Body of pancreas (tissue), 4 donors: Measurements from ENCODE around the gene RPTOR. TPM values are rescaled to one million over a fixed set of nuclear protein-coding genes. Genes with fewer than 3 reads are reported as not detected.
"Not testable (repeated sequence)": the region's sequence is repeated elsewhere in the genome, so short reads cannot be mapped to it uniquely, and the experiment has no call there.

Experiments used
- ATAC-seq: fragments of 150-250 bp; one replicate; pipeline ENCODE4 v1.9.1; 2016
- DNase-seq, 4 donors: peaks; one replicate each; pipeline ENCODE4 v3.0.0-alpha.2; 2019
- H3K27ac ChIP-seq, 4 donors: fragments of 200-600 bp; sonication (generic); 1 replicate in 3 of 4; 2 replicates in 1 of 4; pipeline versions ENCODE4 v1.5.1 to v1.6.1; 2016 to 2019; ENCODE audit warnings: mild to moderate bottlenecking in 1 of 4, mixed read lengths in 1 of 4, moderate library complexity in 1 of 4
- H3K27me3 ChIP-seq, 2 donors: fragments of 200-600 bp; sonication (generic); one replicate each; pipeline ENCODE4 v1.6.0; 2016; ENCODE audit warnings: mild to moderate bottlenecking in 1 of 2
- H3K36me3 ChIP-seq, 2 donors: fragments of 200-600 bp; sonication (generic); replicated peaks in 1 of 2; 2 replicates each; pipeline ENCODE4 v1.5.1; 2016; ENCODE audit warnings: low read depth in 2 of 2; ENCODE audit not compliant: insufficient read depth in 1 of 2
- H3K4me1 ChIP-seq: fragments of 200-600 bp; sonication (generic); one replicate; pipeline ENCODE4 v1.6.0; 2016
- H3K4me3 ChIP-seq, 2 donors: fragments of 200-600 bp; sonication (generic); 1 replicate in 1 of 2; 2 replicates in 1 of 2; pipeline ENCODE4 v1.5.1; 2016 to 2019
- H3K9me3 ChIP-seq, 3 donors: fragments of 200-600 bp; sonication (generic); 1 replicate in 2 of 3; 2 replicates in 1 of 3; pipeline ENCODE4 v1.5.1; 2016
- POLR2A ChIP-seq, 3 donors: fragments of 450-650 bp; IDR thresholded peaks; one replicate each; pipeline ENCODE4 v1.6.1; 2016; ENCODE audit warnings: antibody characterized with exemption in 3 of 3, mild to moderate bottlenecking in 2 of 3
- WGBS, 2 donors: methylation state at CpG; one replicate each; pipeline ENCODE4 v1.1.5; 2017; 5-methylcytosine and 5-hydroxymethylcytosine counted together
- intact Hi-C: fragments of 100-400 bp; cut with DNase I; formaldehyde crosslinking; loops from one replicate; pipeline ENCODE4 v1.15.1; 2023
- total RNA-seq, 2 donors: library from RNA; depleted of rRNA; stranded (reverse); fragments of >200 nt; gene quantifications; one replicate each; pipeline ENCODE4 v1.1.0, GENCODE V29; 2016
- TF ChIP-seq, protein P1 (sequence below), 7 experiments: fragments of 450-650 bp in 4 of 7; fragments of 200-600 bp in 3 of 7; sonication (generic) in 3 of 7; IDR thresholded peaks; one replicate each; pipeline ENCODE4 v1.5.1; 2016 to 2019; ENCODE audit warnings: antibody characterized with exemption in 7 of 7

RPTOR gene
- total RNA-seq, 2 donors from 2014 or later, result 22.3 to 34.3 TPM

DNA sequence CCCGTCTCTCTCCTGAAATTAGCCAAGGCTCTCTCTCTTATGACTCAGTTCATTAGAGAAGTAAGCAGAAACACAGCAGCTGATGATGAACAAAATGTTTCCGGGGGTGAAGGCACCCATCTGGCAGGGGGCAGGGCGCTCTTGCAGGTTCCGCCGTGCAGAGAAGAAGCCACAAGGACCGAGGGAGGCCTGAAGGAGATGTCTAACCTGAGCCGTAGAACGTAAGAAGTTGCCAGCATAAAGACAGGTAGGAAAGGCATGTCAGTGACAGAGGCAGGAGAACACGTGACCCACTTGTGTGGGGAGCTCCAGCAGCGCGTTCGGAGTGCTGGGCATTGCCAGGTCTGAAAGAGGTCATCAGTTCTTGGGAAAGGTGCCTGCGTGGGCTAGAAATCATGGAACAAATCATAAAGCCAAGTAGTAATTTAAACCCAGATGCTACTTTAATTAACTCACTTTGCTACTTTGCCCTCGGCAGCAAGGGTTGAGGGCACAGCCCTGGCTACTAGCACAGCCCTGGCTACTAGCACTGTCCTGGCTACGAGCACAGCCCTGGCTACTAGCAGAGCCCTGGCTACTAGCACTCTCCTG, 198.6 kb downstream of the RPTOR start:
- Histone ChIP-seq H3K27ac (no peak overlapping the region), H3K27me3 (no peaks in the 10 kb centered on the region), H3K4me3 (no peak overlapping the region), H3K9me3 (no peaks in the 10 kb centered on the region), H3K36me3 (no peaks in the 10 kb centered on the region), H3K4me1 (no peaks in the 10 kb centered on the region)
- TF ChIP-seq POLR2A (IDR thresholded peaks at IDR 0.05), result no peak
- TF ChIP-seq, protein P1, sequence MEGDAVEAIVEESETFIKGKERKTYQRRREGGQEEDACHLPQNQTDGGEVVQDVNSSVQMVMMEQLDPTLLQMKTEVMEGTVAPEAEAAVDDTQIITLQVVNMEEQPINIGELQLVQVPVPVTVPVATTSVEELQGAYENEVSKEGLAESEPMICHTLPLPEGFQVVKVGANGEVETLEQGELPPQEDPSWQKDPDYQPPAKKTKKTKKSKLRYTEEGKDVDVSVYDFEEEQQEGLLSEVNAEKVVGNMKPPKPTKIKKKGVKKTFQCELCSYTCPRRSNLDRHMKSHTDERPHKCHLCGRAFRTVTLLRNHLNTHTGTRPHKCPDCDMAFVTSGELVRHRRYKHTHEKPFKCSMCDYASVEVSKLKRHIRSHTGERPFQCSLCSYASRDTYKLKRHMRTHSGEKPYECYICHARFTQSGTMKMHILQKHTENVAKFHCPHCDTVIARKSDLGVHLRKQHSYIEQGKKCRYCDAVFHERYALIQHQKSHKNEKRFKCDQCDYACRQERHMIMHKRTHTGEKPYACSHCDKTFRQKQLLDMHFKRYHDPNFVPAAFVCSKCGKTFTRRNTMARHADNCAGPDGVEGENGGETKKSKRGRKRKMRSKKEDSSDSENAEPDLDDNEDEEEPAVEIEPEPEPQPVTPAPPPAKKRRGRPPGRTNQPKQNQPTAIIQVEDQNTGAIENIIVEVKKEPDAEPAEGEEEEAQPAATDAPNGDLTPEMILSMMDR (IDR thresholded peaks at IDR 0.05), result no peak
- ATAC-seq (no peak), DNase-seq (no peak)
- WGBS, 2 donors, result 82 to 86% methylated on average over 14 to 15 of the region's 15 CpGs
- intact Hi-C loops, result no loop called here

DNA sequence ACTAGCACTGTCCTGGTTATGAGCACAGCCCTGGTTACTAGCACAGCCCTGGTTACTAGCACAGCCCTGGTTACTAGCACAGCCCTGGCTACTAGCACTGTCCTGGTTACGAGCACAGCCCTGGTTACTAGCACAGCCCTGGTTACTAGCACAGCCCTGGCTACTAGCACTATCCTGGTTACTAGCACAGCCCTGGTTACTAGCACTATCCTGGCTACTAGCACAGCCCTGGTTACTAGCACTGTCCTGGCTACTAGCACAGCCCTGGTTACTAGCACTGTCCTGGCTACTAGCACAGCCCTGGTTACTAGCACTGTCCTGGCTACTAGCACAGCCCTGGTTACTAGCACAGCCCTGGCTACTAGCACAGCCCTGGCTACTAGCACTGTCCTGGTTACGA, 199.3 kb downstream of the RPTOR start:
- H3K4me1 ChIP-seq, intact Hi-C loops, H3K4me3 ChIP-seq, H3K27me3 ChIP-seq, ATAC-seq, H3K9me3 ChIP-seq, H3K27ac ChIP-seq, H3K36me3 ChIP-seq, DNase-seq: not testable (repeated sequence)
- WGBS, 2 donors, result 100% methylated on average over 1 of the region's 2 CpGs; no CpG with 5 or more reads in 1 of the 2 donors

DNA sequence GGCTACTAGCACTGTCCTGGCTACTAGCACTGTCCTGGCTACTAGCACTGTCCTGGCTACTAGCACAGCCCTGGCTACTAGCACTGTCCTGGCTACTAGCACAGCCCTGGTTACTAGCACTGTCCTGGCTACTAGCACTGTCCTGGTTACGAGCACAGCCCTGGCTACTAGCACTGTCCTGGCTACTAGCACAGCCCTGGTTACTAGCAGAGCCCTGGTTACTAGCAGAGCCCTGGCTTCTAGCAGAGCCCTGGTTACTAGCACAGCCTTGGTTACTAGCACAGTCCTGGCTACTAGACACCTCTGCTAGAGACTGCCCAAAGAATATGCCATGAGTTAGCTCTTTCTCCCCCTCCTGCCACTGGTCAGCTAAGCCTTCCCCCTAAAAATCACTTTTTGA, 200.1 kb downstream of the RPTOR start:
- H3K36me3 ChIP-seq, DNase-seq, ATAC-seq, intact Hi-C loops, H3K27ac ChIP-seq, H3K4me3 ChIP-seq, H3K27me3 ChIP-seq, H3K9me3 ChIP-seq, H3K4me1 ChIP-seq: not testable (repeated sequence)
- no CpG with 5 or more reads among the region's 1 CpG for WGBS, 2 donors

DNA sequence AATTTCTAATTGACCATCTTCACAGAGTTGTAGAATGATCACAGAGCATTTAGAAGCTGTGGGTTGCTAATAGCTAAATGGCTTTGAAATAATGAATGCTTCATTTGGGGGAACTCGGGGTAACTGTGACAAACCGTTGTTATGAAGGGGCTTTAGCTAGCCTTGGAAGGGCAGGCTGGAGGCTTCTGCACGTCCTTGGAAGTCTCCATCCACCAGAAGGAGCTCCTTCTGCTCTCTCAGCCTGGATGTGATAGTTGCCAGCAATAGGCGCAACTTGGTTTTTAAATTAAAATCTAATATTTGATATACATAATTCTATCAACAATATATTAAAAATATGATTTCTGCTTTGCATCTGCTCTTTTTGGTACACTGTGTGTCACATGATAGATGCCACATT, 200.5 kb downstream of the RPTOR start:
- intact Hi-C loops, result no loop called here
- no peaks in the 10 kb centered on the region for H3K9me3 ChIP-seq
- no peaks in the 10 kb centered on the region for H3K36me3 ChIP-seq
- H3K27ac ChIP-seq, result no peak overlapping the region
- H3K4me1 ChIP-seq, result no peaks in the 10 kb centered on the region
- DNase-seq, result no peak
- 87 to 96% methylated on average over 4 of the region's 4 CpGs for WGBS, 2 donors
- no peak overlapping the region for H3K4me3 ChIP-seq
- no peaks in the 10 kb centered on the region for H3K27me3 ChIP-seq
- no peak for TF ChIP-seq POLR2A (IDR thresholded peaks at IDR 0.05)
- TF ChIP-seq, protein P1 (IDR thresholded peaks at IDR 0.05), result no peak
- no peak for ATAC-seq

DNA sequence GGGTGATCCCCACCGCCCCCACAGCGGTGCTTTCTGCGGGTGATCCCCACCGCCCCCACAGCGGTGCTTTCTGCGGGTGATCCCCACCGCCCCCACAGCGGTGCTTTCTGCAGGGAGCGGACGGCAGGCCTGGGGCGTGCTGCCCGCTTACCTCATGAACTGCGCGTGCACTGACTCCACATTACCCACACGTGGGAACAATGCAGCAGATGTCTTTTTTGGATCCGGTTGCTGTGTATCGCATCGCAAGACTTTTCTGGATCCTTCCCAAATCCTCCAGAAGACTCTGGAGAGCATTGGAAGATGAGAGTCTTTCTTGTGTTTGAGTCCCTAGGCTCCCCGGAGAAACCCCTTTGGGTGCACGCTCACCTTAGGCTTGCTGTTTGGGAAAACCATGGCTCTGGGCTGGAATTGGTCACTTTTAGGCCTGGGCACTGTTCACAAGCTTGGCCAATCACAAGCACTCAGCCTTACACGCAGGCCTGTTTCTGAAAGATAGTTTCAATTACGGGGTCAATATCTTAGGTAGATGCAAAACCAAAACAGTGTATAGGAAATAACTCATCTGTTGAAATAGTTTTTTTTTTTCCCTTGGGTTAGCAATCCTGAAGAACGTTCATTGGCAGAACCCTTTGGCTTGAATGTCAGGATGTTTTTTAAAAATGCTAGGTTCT, 201.8 kb downstream of the RPTOR start:
- TF ChIP-seq, protein P1 (IDR thresholded peaks at IDR 0.05), result no peak
- no peak for TF ChIP-seq POLR2A (IDR thresholded peaks at IDR 0.05)
- H3K4me3 ChIP-seq, result no peak overlapping the region
- no peaks in the 10 kb centered on the region for H3K27me3 ChIP-seq
- H3K36me3 ChIP-seq, result no peaks in the 10 kb centered on the region
- H3K4me1 ChIP-seq, result no peaks in the 10 kb centered on the region
- intact Hi-C loops, result no loop called here
- no peak overlapping the region for H3K27ac ChIP-seq
- no peak for DNase-seq
- H3K9me3 ChIP-seq, result no peaks in the 10 kb centered on the region
- no peak for ATAC-seq
- WGBS, 2 donors, result 95 to 96% methylated on average over 20 to 22 of the region's 23 CpGs

DNA sequence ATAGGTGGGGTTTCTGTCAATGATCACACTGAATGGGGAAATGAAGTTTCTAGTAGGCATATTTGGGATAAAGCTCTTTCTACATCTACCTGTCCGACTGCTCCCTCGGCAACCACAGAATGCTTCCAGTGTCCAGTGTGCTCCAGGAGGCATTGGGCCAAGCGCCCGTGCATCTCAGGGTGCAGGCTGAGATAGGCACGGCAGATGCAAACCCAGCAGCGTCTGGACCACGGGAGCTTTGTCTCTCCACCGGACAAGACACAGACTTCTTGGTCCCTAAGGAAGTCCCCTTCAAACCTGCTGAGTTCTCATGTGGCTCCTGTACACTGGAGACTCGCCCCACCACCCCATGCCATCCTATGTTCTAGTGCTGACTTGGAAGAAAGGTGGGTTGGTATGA, 202.8 kb downstream of the RPTOR start:
- Histone ChIP-seq H3K4me3 (no peak overlapping the region), H3K27ac (no peak overlapping the region), H3K27me3 (no peaks in the 10 kb centered on the region), H3K9me3 (no peaks in the 10 kb centered on the region), H3K4me1 (no peaks in the 10 kb centered on the region), H3K36me3 (no peaks in the 10 kb centered on the region)
- no peak for DNase-seq
- intact Hi-C loops, result no loop called here
- WGBS, 2 donors, result 91 to 97% methylated on average over 9 of the region's 9 CpGs
- ATAC-seq, result no peak
- TF ChIP-seq, protein P1 (IDR thresholded peaks at IDR 0.05), result no peak
- no peak for TF ChIP-seq POLR2A (IDR thresholded peaks at IDR 0.05)
